PC-9 (cell line): ENCODE results near the gene BCAS3. TPM values are rescaled to one million over a fixed set of nuclear protein-coding genes. Genes with fewer than 3 reads are reported as not detected.
A peak's percentile ranks its signal among the peaks of the same experiment; 100 is the strongest.
"Not testable (repeated sequence)": the region's sequence is repeated elsewhere in the genome, so short reads cannot be mapped to it uniquely, and the experiment has no call there.

ENCODE experiments used
- BruUV-seq: library from RNA; stranded (reverse); fragments of 400-500 nt; replicated peaks from 2 replicates; lab custom pipeline; 2021; lab: Mats Ljungman, UMichigan
- CTCF ChIA-PET: fragments of 300-600 bp; sonication (Branson Sonifier 250); formaldehyde crosslinking; loops from one replicate; lab custom pipeline; 2022; ENCODE audit warnings: antibody characterized with exemption; lab: Charles Lee
- POLR2A ChIA-PET: fragments of 300-600 bp; sonication (Branson Sonifier 250); formaldehyde crosslinking; loops from one replicate; lab custom pipeline; 2022; ENCODE audit warnings: antibody characterized with exemption; ENCODE audit not compliant: unreplicated experiment; lab: Charles Lee
- DNase-seq, 2 experiments: peaks; one replicate each; pipeline versions ENCODE4 v3.0.0 to v3.0.0-alpha.2; 2015 to 2022; ENCODE audit warnings: mixed read lengths in 1 of 2
- H2AFZ ChIP-seq: fragments of 200-600 bp; sonication (generic); 2 replicates; pipeline ENCODE4 v1.8.1; 2017; ENCODE audit warnings: antibody characterized with exemption
- H3F3A ChIP-seq: fragments of 200-600 bp; sonication (generic); 2 replicates; pipeline ENCODE4 v1.8.1; 2017; ENCODE audit warnings: antibody characterized with exemption, mild to moderate bottlenecking, low read depth; ENCODE audit not compliant: insufficient read depth
- H3K27ac ChIP-seq: fragments of 200-600 bp; sonication (generic); 2 replicates; pipeline ENCODE4 v1.6.1; 2016; ENCODE audit warnings: mixed run types
- H3K27me3 ChIP-seq: fragments of 200-600 bp; sonication (generic); 2 replicates; pipeline ENCODE4 v1.6.1; 2016; ENCODE audit warnings: low read depth, mixed run types; ENCODE audit not compliant: insufficient read depth
- H3K36me3 ChIP-seq: fragments of 200-600 bp; sonication (generic); 2 replicates; pipeline ENCODE4 v1.6.1; 2016; ENCODE audit warnings: low read depth, mixed run types
- H3K4me1 ChIP-seq: fragments of 200-600 bp; sonication (generic); replicated peaks from 2 replicates; pipeline ENCODE4 v1.6.1; 2016; ENCODE audit warnings: mixed run types; ENCODE audit not compliant: insufficient read depth
- H3K4me2 ChIP-seq: fragments of 200-600 bp; sonication (generic); 2 replicates; pipeline ENCODE4 v1.6.1; 2017; ENCODE audit warnings: mixed run types
- H3K4me3 ChIP-seq: fragments of 200-600 bp; sonication (generic); 2 replicates; pipeline ENCODE4 v1.6.1; 2016; ENCODE audit warnings: mixed run types
- H3K79me2 ChIP-seq: fragments of 200-600 bp; sonication (generic); 2 replicates; pipeline ENCODE4 v1.6.1; 2017; ENCODE audit warnings: low read depth, mixed run types
- H3K9me2 ChIP-seq: fragments of 200-600 bp; sonication (generic); 2 replicates; pipeline ENCODE4 v1.8.1; 2017; ENCODE audit warnings: mild to moderate bottlenecking; ENCODE audit not compliant: insufficient read depth
- H3K9me3 ChIP-seq: fragments of 200-600 bp; sonication (generic); 2 replicates; pipeline ENCODE4 v1.8.1; 2016; ENCODE audit warnings: low read depth; ENCODE audit not compliant: insufficient read depth
- H4K20me1 ChIP-seq: fragments of 200-600 bp; sonication (generic); 2 replicates; pipeline ENCODE4 v1.8.1; 2017; ENCODE audit not compliant: insufficient read depth
- CTCF ChIP-seq: fragments of 200-600 bp; sonication (generic); conservative IDR thresholded peaks from 2 replicates; pipeline ENCODE4 v1.6.1; 2017; ENCODE audit warnings: mixed run types, antibody characterized with exemption, mild to moderate bottlenecking, moderate library complexity
- EZH2 ChIP-seq: fragments of 200-600 bp; sonication (generic); IDR thresholded peaks from 2 replicates; pipeline ENCODE4 v1.8.0; 2017; ENCODE audit warnings: antibody characterized with exemption, low read depth
- intact Hi-C: fragments of 100-400 bp; cut with micrococcal nuclease; formaldehyde crosslinking; loops from one replicate; pipeline ENCODE4 v1.10.0; 2022; ENCODE audit not compliant: unreplicated experiment
- total RNA-seq: library from RNA; stranded (reverse); gene quantifications from 2 replicates; pipeline ENCODE4 v1.2.3, GENCODE V29; 2021

BCAS3 gene
- total RNA-seq, 1 experiment from 2014 or later, result 26.0 TPM

GRCh38 chr17:61359513-61359912, 681.9 kb downstream of the BCAS3 start:
- H3K9me3 ChIP-seq, H3K27ac ChIP-seq, H2AFZ ChIP-seq, H3K36me3 ChIP-seq, H3K4me3 ChIP-seq, H3K79me2 ChIP-seq, intact Hi-C loops, H3K4me2 ChIP-seq, H3K27me3 ChIP-seq, H4K20me1 ChIP-seq, BruUV-seq, DNase-seq, H3K9me2 ChIP-seq: not testable (repeated sequence)
- Histone ChIP-seq H3K4me1 (peaks cover 51% of the 10 kb centered on the region), H3F3A (peaks cover 19% of the 10 kb centered on the region; the same call in 1 of the 2 replicates)
- CTCF ChIA-PET, result interaction anchor here (0.6 kb wide), 1 partner anchor 639 kb away, joined by 4 read pairs; no protein-coding TSS in a partner anchor
- POLR2A ChIA-PET, result interaction anchor here (0.6 kb wide), 1 partner anchor 663 kb away, joined by 3 read pairs; no protein-coding TSS in a partner anchor

- ChIA-PET CTCF (no interaction called here), POLR2A (interaction anchor here (0.6 to 0.7 kb wide), 2 partner anchors 19 to 664 kb away, joined by 3 read pairs; no protein-coding TSS in a partner anchor)
- no peak overlapping the region for H3K27ac ChIP-seq
- H3K4me1 ChIP-seq, result peaks cover 51% of the 10 kb centered on the region
- H4K20me1 ChIP-seq, result no peaks in the 10 kb centered on the region
- peaks cover 19% of the 10 kb centered on the region; the same call in 1 of the 2 replicates for H3F3A ChIP-seq
- no peaks in the 10 kb centered on the region for H3K9me2 ChIP-seq
- H3K27me3 ChIP-seq, result no peaks in the 10 kb centered on the region
- no peak for TF ChIP-seq EZH2
- TF ChIP-seq CTCF, result no peak
- DNase-seq, result no peak
- H3K79me2 ChIP-seq, result no peaks in the 10 kb centered on the region
- BruUV-seq, result no TSS peak
- H3K9me3 ChIP-seq, result no peaks in the 10 kb centered on the region
- no peak overlapping the region for H2AFZ ChIP-seq
- H3K4me3 ChIP-seq, result no peak overlapping the region
- peak overlapping the region; percentile 36; the same call in 1 of the 2 replicates for H3K4me2 ChIP-seq
- H3K36me3 ChIP-seq, result no peaks in the 10 kb centered on the region
- intact Hi-C loops, result no loop called here
Observed at GRCh38 chr17:61360318-61360943, 682.8 kb downstream of the BCAS3 start.

GRCh38 chr17:61361084-61361483, 683.4 kb downstream of the BCAS3 start:
- Histone ChIP-seq H2AFZ (no peak overlapping the region), H3K27me3 (no peaks in the 10 kb centered on the region), H3K9me3 (no peaks in the 10 kb centered on the region), H3K27ac (no peak overlapping the region), H3K79me2 (no peaks in the 10 kb centered on the region), H3K4me1 (peaks cover 45% of the 10 kb centered on the region), H4K20me1 (no peaks in the 10 kb centered on the region), H3K36me3 (no peaks in the 10 kb centered on the region), H3K9me2 (no peaks in the 10 kb centered on the region), H3K4me3 (no peak overlapping the region), H3F3A (peaks cover 14% of the 10 kb centered on the region; the same call in 1 of the 2 replicates), H3K4me2 (peak overlapping the region; percentile 36)
- POLR2A ChIA-PET, result interaction anchor here (0.7 kb wide), 1 partner anchor 19 kb away, joined by 3 read pairs; no protein-coding TSS in a partner anchor
- BruUV-seq, result no TSS peak
- intact Hi-C loops, result no loop called here
- peak in 1 of 2 experiments; percentile 83 for DNase-seq
- CTCF ChIA-PET, result no interaction called here
- TF ChIP-seq CTCF (no peak), EZH2 (no peak)
